HepG2 (cell line): ENCODE data around the gene PPP1R13B. TPM values are rescaled to one million over a fixed set of nuclear protein-coding genes. Genes with fewer than 3 reads are reported as not detected.
A peak's percentile ranks its signal among the peaks of the same experiment; 100 is the strongest.

Source experiments
- ARHGAP35 ChIP-seq: sonication (generic); formaldehyde crosslinking; IDR thresholded peaks from 2 replicates; pipeline ENCODE4 v1.9.0; 2022; ENCODE audit warnings: mild to moderate bottlenecking, inconsistent platforms, moderate library complexity, missing genetic modification reagents, borderline replicate concordance
- ARNTL ChIP-seq: sonication (generic); formaldehyde crosslinking; IDR thresholded peaks from 2 replicates; pipeline ENCODE4 v1.4.0; 2020; ENCODE audit warnings: mild to moderate bottlenecking, missing genetic modification reagents
- ATRX ChIP-seq: sonication (generic); formaldehyde crosslinking; IDR thresholded peaks from 2 replicates; pipeline ENCODE4 v1.4.0; 2020; ENCODE audit warnings: missing genetic modification reagents, borderline replicate concordance
- DMTF1 ChIP-seq: sonication (generic); formaldehyde crosslinking; IDR thresholded peaks from 2 replicates; pipeline ENCODE4 v1.4.0; 2020; ENCODE audit warnings: mild to moderate bottlenecking, missing genetic modification reagents
- GRHL1 ChIP-seq: sonication (generic); formaldehyde crosslinking; conservative IDR thresholded peaks from 2 replicates; pipeline ENCODE4 v1.8.0; 2022; ENCODE audit warnings: missing genetic modification reagents
- HHEX ChIP-seq: IDR thresholded peaks from 2 replicates; pipeline ENCODE4 v1.6.1; 2016; ENCODE audit warnings: control low read depth
- NCOA2 ChIP-seq: sonication (generic); formaldehyde crosslinking; IDR thresholded peaks from 2 replicates; pipeline ENCODE4 v1.8.0; 2022; ENCODE audit warnings: inconsistent platforms
- NFATC3 ChIP-seq: sonication (generic); formaldehyde crosslinking; IDR thresholded peaks from 2 replicates; pipeline ENCODE4 v1.5.1; 2020; ENCODE audit warnings: mild to moderate bottlenecking, missing genetic modification reagents
- NR2F6 ChIP-seq, 2 experiments: IDR thresholded peaks; 2 replicates each; pipeline ENCODE4 v1.6.1; 2016; ENCODE audit warnings: antibody characterized with exemption in 1 of 2, mild to moderate bottlenecking in 1 of 2
- RFX3 ChIP-seq: IDR thresholded peaks from 2 replicates; pipeline ENCODE4 v1.6.1; 2016; ENCODE audit warnings: missing biosample characterization, missing genetic modification reagents
- TEAD2 ChIP-seq: sonication (generic); formaldehyde crosslinking; IDR thresholded peaks from 2 replicates; pipeline ENCODE4 v1.9.0; 2021; ENCODE audit warnings: missing genetic modification reagents
- ZNF264 ChIP-seq: sonication (generic); formaldehyde crosslinking; IDR thresholded peaks from 2 replicates; pipeline ENCODE4 v1.4.0; 2020; ENCODE audit warnings: missing genetic modification reagents
- ZNF280B ChIP-seq: sonication (generic); formaldehyde crosslinking; IDR thresholded peaks from 2 replicates; pipeline ENCODE4 v1.5.0; 2020; ENCODE audit warnings: missing genetic modification reagents, mild to moderate bottlenecking, borderline replicate concordance
- ZNF614 ChIP-seq: IDR thresholded peaks from 2 replicates; pipeline ENCODE4 v1.6.1; 2018; ENCODE audit warnings: missing biosample characterization, missing genetic modification reagents, inconsistent platforms, borderline replicate concordance
- ZNF775 ChIP-seq: sonication (generic); formaldehyde crosslinking; IDR thresholded peaks from 2 replicates; pipeline ENCODE4 v1.4.0; 2020; ENCODE audit warnings: missing genetic modification reagents, mild to moderate bottlenecking, moderate library complexity, borderline replicate concordance
- polyA plus RNA-seq, 8 experiments: library from polyadenylated mRNA; depleted of rRNA in 3 of 8; stranded (reverse) in 7 of 8; unstranded in 1 of 8; fragments of >200 nt; fragmentation: Illumina TruSeq in 4 of 8; extraction: Trizol in 4 of 8; gene quantifications; 2 replicates each; pipeline versions ENCODE4 v1.2.1 to v1.2.3, GENCODE V29; 2011 to 2016; ENCODE audit warnings: low read depth in 4 of 8, missing spikeins in 1 of 8, mixed read lengths in 1 of 8; ENCODE audit not compliant: insufficient read depth in 1 of 8
- total RNA-seq, 5 experiments: library from RNA; depleted of rRNA; stranded (reverse); fragments of >200 nt; fragmentation: Illumina TruSeq; extraction: Trizol; gene quantifications; 2 replicates each; pipeline ENCODE4 v1.2.3, GENCODE V29; 2016; ENCODE audit warnings: low read depth in 1 of 5
- TF ChIP-seq, protein P1 (sequence below): sonication (generic); formaldehyde crosslinking; IDR thresholded peaks from 2 replicates; pipeline ENCODE4 v1.4.0; 2020; ENCODE audit warnings: missing genetic modification reagents, borderline replicate concordance
- TF ChIP-seq, protein P2 (sequence below): sonication (generic); formaldehyde crosslinking; IDR thresholded peaks from 2 replicates; pipeline ENCODE4 v1.4.0; 2020; ENCODE audit warnings: missing genetic modification reagents

Gene PPP1R13B
- total and polyA plus RNA-seq, 2 of the 13 experiments (the other 11 are each of a cell fraction or from before 2014, with no cell fraction given): 4.6 to 9.4 TPM

DNA sequence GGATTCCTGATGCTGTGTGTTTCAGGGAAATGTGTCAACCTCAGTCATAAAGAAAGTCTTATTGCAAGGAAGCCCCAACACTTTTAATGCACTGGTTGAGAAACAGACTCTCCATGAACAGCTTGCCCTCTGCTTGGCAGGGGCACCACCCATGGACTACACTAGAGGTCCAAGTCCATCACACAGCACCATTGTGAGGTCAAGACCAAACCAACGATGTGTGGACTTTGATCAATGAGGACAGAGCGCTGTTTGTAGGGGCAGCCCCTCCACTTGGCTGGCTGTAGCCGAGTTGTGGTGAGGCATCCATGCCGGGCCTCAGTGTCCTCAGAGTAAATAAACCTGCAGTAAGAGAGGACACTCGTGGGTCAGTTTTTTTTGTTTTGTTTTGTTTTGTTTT lies 102.0 kb downstream of the PPP1R13B start (continued):
- no peak for TF ChIP-seq GRHL1
- TF ChIP-seq, protein P1, sequence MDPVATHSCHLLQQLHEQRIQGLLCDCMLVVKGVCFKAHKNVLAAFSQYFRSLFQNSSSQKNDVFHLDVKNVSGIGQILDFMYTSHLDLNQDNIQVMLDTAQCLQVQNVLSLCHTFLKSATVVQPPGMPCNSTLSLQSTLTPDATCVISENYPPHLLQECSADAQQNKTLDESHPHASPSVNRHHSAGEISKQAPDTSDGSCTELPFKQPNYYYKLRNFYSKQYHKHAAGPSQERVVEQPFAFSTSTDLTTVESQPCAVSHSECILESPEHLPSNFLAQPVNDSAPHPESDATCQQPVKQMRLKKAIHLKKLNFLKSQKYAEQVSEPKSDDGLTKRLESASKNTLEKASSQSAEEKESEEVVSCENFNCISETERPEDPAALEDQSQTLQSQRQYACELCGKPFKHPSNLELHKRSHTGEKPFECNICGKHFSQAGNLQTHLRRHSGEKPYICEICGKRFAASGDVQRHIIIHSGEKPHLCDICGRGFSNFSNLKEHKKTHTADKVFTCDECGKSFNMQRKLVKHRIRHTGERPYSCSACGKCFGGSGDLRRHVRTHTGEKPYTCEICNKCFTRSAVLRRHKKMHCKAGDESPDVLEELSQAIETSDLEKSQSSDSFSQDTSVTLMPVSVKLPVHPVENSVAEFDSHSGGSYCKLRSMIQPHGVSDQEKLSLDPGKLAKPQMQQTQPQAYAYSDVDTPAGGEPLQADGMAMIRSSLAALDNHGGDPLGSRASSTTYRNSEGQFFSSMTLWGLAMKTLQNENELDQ (CRISPR knock-in tag): no peak
- peak; percentile 34; the same call in 1 of the 2 replicates for TF ChIP-seq ZNF264 (CRISPR knock-in tag)
- TF ChIP-seq ATRX (CRISPR knock-in tag): no peak
- no peak for TF ChIP-seq ZNF280B (CRISPR knock-in tag)
- TF ChIP-seq, protein P2, sequence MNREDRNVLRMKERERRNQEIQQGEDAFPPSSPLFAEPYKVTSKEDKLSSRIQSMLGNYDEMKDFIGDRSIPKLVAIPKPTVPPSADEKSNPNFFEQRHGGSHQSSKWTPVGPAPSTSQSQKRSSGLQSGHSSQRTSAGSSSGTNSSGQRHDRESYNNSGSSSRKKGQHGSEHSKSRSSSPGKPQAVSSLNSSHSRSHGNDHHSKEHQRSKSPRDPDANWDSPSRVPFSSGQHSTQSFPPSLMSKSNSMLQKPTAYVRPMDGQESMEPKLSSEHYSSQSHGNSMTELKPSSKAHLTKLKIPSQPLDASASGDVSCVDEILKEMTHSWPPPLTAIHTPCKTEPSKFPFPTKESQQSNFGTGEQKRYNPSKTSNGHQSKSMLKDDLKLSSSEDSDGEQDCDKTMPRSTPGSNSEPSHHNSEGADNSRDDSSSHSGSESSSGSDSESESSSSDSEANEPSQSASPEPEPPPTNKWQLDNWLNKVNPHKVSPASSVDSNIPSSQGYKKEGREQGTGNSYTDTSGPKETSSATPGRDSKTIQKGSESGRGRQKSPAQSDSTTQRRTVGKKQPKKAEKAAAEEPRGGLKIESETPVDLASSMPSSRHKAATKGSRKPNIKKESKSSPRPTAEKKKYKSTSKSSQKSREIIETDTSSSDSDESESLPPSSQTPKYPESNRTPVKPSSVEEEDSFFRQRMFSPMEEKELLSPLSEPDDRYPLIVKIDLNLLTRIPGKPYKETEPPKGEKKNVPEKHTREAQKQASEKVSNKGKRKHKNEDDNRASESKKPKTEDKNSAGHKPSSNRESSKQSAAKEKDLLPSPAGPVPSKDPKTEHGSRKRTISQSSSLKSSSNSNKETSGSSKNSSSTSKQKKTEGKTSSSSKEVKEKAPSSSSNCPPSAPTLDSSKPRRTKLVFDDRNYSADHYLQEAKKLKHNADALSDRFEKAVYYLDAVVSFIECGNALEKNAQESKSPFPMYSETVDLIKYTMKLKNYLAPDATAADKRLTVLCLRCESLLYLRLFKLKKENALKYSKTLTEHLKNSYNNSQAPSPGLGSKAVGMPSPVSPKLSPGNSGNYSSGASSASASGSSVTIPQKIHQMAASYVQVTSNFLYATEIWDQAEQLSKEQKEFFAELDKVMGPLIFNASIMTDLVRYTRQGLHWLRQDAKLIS: no peak
- TF ChIP-seq HHEX (CRISPR knock-in tag): no peak
- TF ChIP-seq ARNTL (CRISPR knock-in tag): no peak
- no peak for TF ChIP-seq ARHGAP35 (CRISPR knock-in tag)
- no peak for TF ChIP-seq NFATC3 (CRISPR knock-in tag)
- peak; percentile 46; the same call in 1 of the 2 replicates for TF ChIP-seq NR2F6 (IDR thresholded peaks at IDR 0.05)
- TF ChIP-seq NR2F6 (CRISPR knock-in tag; IDR thresholded peaks at IDR 0.05): 0 out of 2 replicates have a peak, but pooled peaks have one; percentile 24
- no peak for TF ChIP-seq DMTF1 (CRISPR knock-in tag)
- no peak for TF ChIP-seq TEAD2 (CRISPR knock-in tag)
- no peak for TF ChIP-seq ZNF775
- TF ChIP-seq ZNF614 (CRISPR knock-in tag): no peak
- TF ChIP-seq NCOA2: no peak
- no peak for TF ChIP-seq RFX3 (CRISPR knock-in tag)
